ENCODE data around the gene EPHA5.

Gene EPHA5

GRCh38 chr4:65521666-65522065, 148.6 kb downstream of the EPHA5 start:
- Histone ChIP-seq H3K4me1 (ENCODE audit: control insufficient read depth, insufficient read depth, low read length) (0 out of 2 replicates have a peak, but pooled peaks cover 2% of the 10 kb centered on the region), H3K27ac (ENCODE audit: extremely low read depth, low read depth, low read length) (no peak overlapping the region), H3K9me3 (ENCODE audit: control insufficient read depth, insufficient read depth, low read depth, low read length) (no peaks in the 10 kb centered on the region), H3K4me3 (ENCODE audit: low read depth, low read length) (no peak overlapping the region), H3K36me3 (ENCODE audit: control insufficient read depth in 2 of 2, insufficient read depth in 1 of 2, low read length in 2 of 2) (no peaks in the 10 kb centered on the region)
- POLR2A ChIA-PET: no interaction called here
- TF ChIP-seq ZNF341 (tag by site-specific recombination; IDR thresholded peaks at IDR 0.05; ENCODE audit: low read depth) (no peak), ZNF600 (tag by site-specific recombination; IDR thresholded peaks at IDR 0.05) (no peak), ZNF354C (tag by site-specific recombination; IDR thresholded peaks at IDR 0.05; ENCODE audit: borderline replicate concordance, low read depth) (no peak), ZFP3 (tag by site-specific recombination; IDR thresholded peaks at IDR 0.05; ENCODE audit: low read depth) (no peak), ZNF768 (tag by site-specific recombination; IDR thresholded peaks at IDR 0.05) (no peak), GLIS1 (tag by site-specific recombination; IDR thresholded peaks at IDR 0.05) (no peak), ZNF521 (tag by site-specific recombination; IDR thresholded peaks at IDR 0.05) (no peak), GLI2 (tag by site-specific recombination; IDR thresholded peaks at IDR 0.05; ENCODE audit: borderline replicate concordance, low read depth) (no peak), ZNF24 (tag by site-specific recombination; IDR thresholded peaks at IDR 0.05) (no peak), SP7 (tag by site-specific recombination; IDR thresholded peaks at IDR 0.05) (no peak), ZNF529 (tag by site-specific recombination; IDR thresholded peaks at IDR 0.05; ENCODE audit: insufficient replicate concordance) (no peak)
- TF ChIP-seq, protein P1, sequence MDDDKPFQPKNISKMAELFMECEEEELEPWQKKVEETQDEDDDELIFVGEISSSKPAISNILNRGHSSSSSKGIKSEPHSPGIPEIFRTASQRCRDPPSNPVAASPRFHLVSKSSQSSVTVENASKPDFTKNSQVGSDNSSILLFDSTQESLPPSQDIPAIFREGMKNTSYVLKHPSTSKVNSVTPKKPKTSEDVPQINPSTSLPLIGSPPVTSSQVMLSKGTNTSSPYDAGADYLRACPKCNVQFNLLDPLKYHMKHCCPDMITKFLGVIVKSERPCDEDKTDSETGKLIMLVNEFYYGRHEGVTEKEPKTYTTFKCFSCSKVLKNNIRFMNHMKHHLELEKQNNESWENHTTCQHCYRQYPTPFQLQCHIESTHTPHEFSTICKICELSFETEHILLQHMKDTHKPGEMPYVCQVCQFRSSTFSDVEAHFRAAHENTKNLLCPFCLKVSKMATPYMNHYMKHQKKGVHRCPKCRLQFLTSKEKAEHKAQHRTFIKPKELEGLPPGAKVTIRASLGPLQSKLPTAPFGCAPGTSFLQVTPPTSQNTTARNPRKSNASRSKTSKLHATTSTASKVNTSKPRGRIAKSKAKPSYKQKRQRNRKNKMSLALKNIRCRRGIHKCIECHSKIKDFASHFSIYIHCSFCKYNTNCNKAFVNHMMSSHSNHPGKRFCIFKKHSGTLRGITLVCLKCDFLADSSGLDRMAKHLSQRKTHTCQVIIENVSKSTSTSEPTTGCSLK (tag by site-specific recombination; IDR thresholded peaks at IDR 0.05): no peak
- CTCF ChIA-PET: no interaction called here

GRCh38 chr4:65515646-65516045, 154.6 kb downstream of the EPHA5 start:
- no peak for TF ChIP-seq ZFP3 (tag by site-specific recombination; IDR thresholded peaks at IDR 0.05; ENCODE audit: low read depth)
- no peak for TF ChIP-seq ZNF473 (tag by site-specific recombination; IDR thresholded peaks at IDR 0.05)
- TF ChIP-seq GLIS1 (tag by site-specific recombination; IDR thresholded peaks at IDR 0.05): no peak
- no peak for TF ChIP-seq HOXA7 (CRISPR knock-in tag; IDR thresholded peaks at IDR 0.05; ENCODE audit: borderline replicate concordance)
- TF ChIP-seq ZNF585B (tag by site-specific recombination; IDR thresholded peaks at IDR 0.05): no peak
- no peak for TF ChIP-seq ZNF626 (tag by site-specific recombination; IDR thresholded peaks at IDR 0.05)
- TF ChIP-seq FEZF1 (tag by site-specific recombination; IDR thresholded peaks at IDR 0.05): no peak
- no peak for TF ChIP-seq ZSCAN4 (tag by site-specific recombination; IDR thresholded peaks at IDR 0.05)
- TF ChIP-seq ZNF558 (tag by site-specific recombination; IDR thresholded peaks at IDR 0.05): no peak
- TF ChIP-seq ZNF169 (tag by site-specific recombination; IDR thresholded peaks at IDR 0.05): no peak
- no peak for TF ChIP-seq ZIC2 (tag by site-specific recombination; IDR thresholded peaks at IDR 0.05)
- TF ChIP-seq ZNF16 (tag by site-specific recombination; IDR thresholded peaks at IDR 0.05; ENCODE audit: low read depth): no peak
- no peak for TF ChIP-seq ZNF610 (tag by site-specific recombination; IDR thresholded peaks at IDR 0.05; ENCODE audit: borderline replicate concordance)
- no peak for TF ChIP-seq ZNF530 (tag by site-specific recombination; IDR thresholded peaks at IDR 0.05; ENCODE audit: low read depth)
- no peak for TF ChIP-seq ZNF677 (tag by site-specific recombination; IDR thresholded peaks at IDR 0.05)
- no peak for TF ChIP-seq ZNF561 (tag by site-specific recombination; IDR thresholded peaks at IDR 0.05; ENCODE audit: borderline replicate concordance)
- POLR2A ChIA-PET: no interaction called here
- Histone ChIP-seq H3K4me3 (ENCODE audit: low read depth, low read length) (no peak overlapping the region), H3K4me1 (ENCODE audit: control insufficient read depth, insufficient read depth, low read length) (no peaks in the 10 kb centered on the region; the same call in 1 of the 2 replicates), H3K9me3 (ENCODE audit: control insufficient read depth, insufficient read depth, low read depth, low read length) (no peaks in the 10 kb centered on the region), H3K36me3 (ENCODE audit: control insufficient read depth in 2 of 2, insufficient read depth in 1 of 2, low read length in 2 of 2) (no peaks in the 10 kb centered on the region), H3K27ac (ENCODE audit: extremely low read depth, low read depth, low read length) (no peak overlapping the region)
- CTCF ChIA-PET: no interaction called here

Data from HEK293 (cell line).